Sigmoid colon (tissue), 7 donors: Measurements from ENCODE around the gene FSTL4. TPM values are rescaled to one million over a fixed set of nuclear protein-coding genes. Genes with fewer than 3 reads are reported as not detected.

Source experiments
- DNase-seq: peaks from one replicate; pipeline ENCODE4 v3.0.0-alpha.2; 2019
- H3K27ac ChIP-seq, 4 donors: fragments of 200-600 bp; sonication (generic); one replicate each; pipeline ENCODE4 v1.5.1; 2016 to 2019; ENCODE audit warnings: mild to moderate bottlenecking in 1 of 4
- H3K27me3 ChIP-seq, 3 donors: fragments of 200-600 bp; sonication (generic); one replicate each; pipeline ENCODE4 v1.5.1; 2019; ENCODE audit warnings: mild to moderate bottlenecking in 1 of 3
- H3K36me3 ChIP-seq, 4 donors: fragments of 200-600 bp; sonication (generic); one replicate each; pipeline ENCODE4 v1.5.1; 2016 to 2019
- H3K4me1 ChIP-seq, 4 donors: fragments of 200-600 bp; sonication (generic); one replicate each; pipeline ENCODE4 v1.5.1; 2017 to 2019
- H3K4me3 ChIP-seq, 4 donors: fragments of 200-600 bp; sonication (generic); one replicate each; pipeline ENCODE4 v1.5.1; 2017 to 2019; ENCODE audit warnings: mild to moderate bottlenecking in 2 of 4, moderate library complexity in 1 of 4
- H3K9me3 ChIP-seq, 4 donors: fragments of 200-600 bp in 3 of 4; sonication (generic) in 3 of 4; one replicate each; pipeline versions ENCODE4 v1.5.1 to v1.6.1; 2013 to 2019
- CTCF ChIP-seq, 4 experiments: fragments of 450-650 bp in 3 of 4; fragments of 200-600 bp in 1 of 4; IDR thresholded peaks; one replicate each; pipeline ENCODE4 v1.5.1; 2016 to 2019; ENCODE audit warnings: antibody characterized with exemption in 4 of 4, mild to moderate bottlenecking in 3 of 4, moderate library complexity in 2 of 4
- EP300 ChIP-seq, 4 donors: sonication (generic); formaldehyde crosslinking; IDR thresholded peaks; one replicate each; pipeline ENCODE4 v1.6.1; 2017; ENCODE audit warnings: antibody characterized with exemption in 4 of 4
- POLR2A ChIP-seq, 2 donors: fragments of 450-650 bp; IDR thresholded peaks; one replicate each; pipeline ENCODE4 v1.6.1; 2016; ENCODE audit warnings: antibody characterized with exemption in 2 of 2, mild to moderate bottlenecking in 2 of 2, moderate library complexity in 2 of 2
- POLR2AphosphoS5 ChIP-seq, 4 donors: sonication (generic); formaldehyde crosslinking; IDR thresholded peaks; one replicate each; pipeline ENCODE4 v1.6.1; 2017; ENCODE audit warnings: antibody characterized with exemption in 4 of 4
- whole genome bisulfite sequencing, 2 donors: extraction: QIAGEN DNeasy Blood & Tissue Kit; methylation state at CpG; one replicate each; pipeline ENCODE4 v1.1.7; 2013; 5-methylcytosine and 5-hydroxymethylcytosine counted together
- intact Hi-C: fragments of 100-400 bp; cut with DNase I; formaldehyde crosslinking; loops from one replicate; pipeline ENCODE4 v1.15.1; 2023
- polyA plus RNA-seq, 3 donors: library from polyadenylated mRNA; stranded (reverse); fragments of 200-250 nt; gene quantifications; one replicate each; pipeline ENCODE4 v1.2.3, GENCODE V29; 2013
- total RNA-seq, 4 donors: library from RNA; depleted of rRNA; stranded (reverse); fragments of >200 nt; gene quantifications; one replicate each; pipeline ENCODE4 v1.1.0, GENCODE V29; 2016
- donor health status: healthy with polysubstance abuse.
- donor health status: Bipolar disorder and iron deficiency.
- donor health status: healthy.

Gene FSTL4
- total and polyA plus RNA-seq, 7 donors = 0.23 to 0.45 (median 0.28) TPM; not detected in 4

DNA sequence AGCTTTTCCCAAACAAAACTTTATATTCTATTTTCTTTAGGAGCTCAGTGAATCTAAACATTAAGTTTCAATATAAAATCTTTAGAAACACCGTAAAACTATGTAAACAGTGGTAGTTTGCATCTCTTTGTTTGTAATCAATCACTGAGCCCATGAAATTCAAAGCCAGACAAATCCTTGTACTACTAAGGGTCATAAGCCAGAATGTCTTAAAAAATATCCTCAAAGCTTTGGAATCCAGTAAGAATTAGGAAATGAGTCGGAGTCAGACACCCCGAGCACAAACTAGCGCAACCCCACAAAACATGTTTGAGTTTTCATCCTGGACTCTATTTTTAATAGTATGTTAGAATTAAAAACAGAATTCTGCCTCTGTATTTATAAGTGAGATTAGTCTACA, 406.7 kb downstream of the FSTL4 start:
- H3K27me3 ChIP-seq = peaks cover 0 to 16% (median 0%) of the 10 kb centered on the region in 3 donors
- WGBS, 2 donors = 70 to 75% methylated on average over 4 of the region's 4 CpGs
- no peaks in the 10 kb centered on the region for H3K4me1 ChIP-seq
- H3K36me3 ChIP-seq = no peaks in the 10 kb centered on the region
- DNase-seq = no peak
- H3K4me3 ChIP-seq = no peak overlapping the region
- intact Hi-C loops = no loop called here
- TF ChIP-seq EP300 (IDR thresholded peaks at IDR 0.05) (no peak), POLR2AphosphoS5 (IDR thresholded peaks at IDR 0.05) (no peak), CTCF (IDR thresholded peaks at IDR 0.05) (no peak), POLR2A (IDR thresholded peaks at IDR 0.05) (no peak)
- H3K9me3 ChIP-seq = no peaks in the 10 kb centered on the region
- no peak overlapping the region for H3K27ac ChIP-seq

DNA sequence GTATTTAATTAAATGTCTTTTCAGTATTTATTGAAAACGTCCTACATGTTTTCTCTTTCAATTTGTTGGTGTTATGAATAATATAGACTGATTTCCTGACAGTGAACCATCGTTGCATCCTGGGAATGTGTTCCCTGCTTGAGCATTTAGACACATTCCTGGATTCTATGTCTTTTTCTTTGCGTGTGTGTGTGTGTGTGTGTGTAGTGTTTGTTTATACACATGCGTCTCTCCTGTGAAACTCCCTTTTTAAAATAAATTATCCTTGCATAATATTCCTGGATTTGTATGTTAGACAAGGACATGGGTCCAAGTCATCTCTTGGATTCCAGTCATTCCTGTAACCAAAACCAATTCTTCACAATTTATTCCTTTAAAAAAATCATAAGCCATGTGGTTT, 407.1 kb downstream of the FSTL4 start:
- intact Hi-C loops = no loop called here
- TF ChIP-seq CTCF (IDR thresholded peaks at IDR 0.05) (no peak), EP300 (IDR thresholded peaks at IDR 0.05) (no peak), POLR2AphosphoS5 (IDR thresholded peaks at IDR 0.05) (no peak), POLR2A (IDR thresholded peaks at IDR 0.05) (no peak)
- DNase-seq = no peak
- Histone ChIP-seq H3K9me3 (no peaks in the 10 kb centered on the region), H3K27ac (no peak overlapping the region), H3K4me1 (no peaks in the 10 kb centered on the region), H3K4me3 (no peak overlapping the region), H3K27me3 (peaks cover 0 to 16% (median 0%) of the 10 kb centered on the region in 3 donors), H3K36me3 (no peaks in the 10 kb centered on the region)
- 47 to 49% methylated on average over 4 of the region's 4 CpGs for WGBS, 2 donors

DNA sequence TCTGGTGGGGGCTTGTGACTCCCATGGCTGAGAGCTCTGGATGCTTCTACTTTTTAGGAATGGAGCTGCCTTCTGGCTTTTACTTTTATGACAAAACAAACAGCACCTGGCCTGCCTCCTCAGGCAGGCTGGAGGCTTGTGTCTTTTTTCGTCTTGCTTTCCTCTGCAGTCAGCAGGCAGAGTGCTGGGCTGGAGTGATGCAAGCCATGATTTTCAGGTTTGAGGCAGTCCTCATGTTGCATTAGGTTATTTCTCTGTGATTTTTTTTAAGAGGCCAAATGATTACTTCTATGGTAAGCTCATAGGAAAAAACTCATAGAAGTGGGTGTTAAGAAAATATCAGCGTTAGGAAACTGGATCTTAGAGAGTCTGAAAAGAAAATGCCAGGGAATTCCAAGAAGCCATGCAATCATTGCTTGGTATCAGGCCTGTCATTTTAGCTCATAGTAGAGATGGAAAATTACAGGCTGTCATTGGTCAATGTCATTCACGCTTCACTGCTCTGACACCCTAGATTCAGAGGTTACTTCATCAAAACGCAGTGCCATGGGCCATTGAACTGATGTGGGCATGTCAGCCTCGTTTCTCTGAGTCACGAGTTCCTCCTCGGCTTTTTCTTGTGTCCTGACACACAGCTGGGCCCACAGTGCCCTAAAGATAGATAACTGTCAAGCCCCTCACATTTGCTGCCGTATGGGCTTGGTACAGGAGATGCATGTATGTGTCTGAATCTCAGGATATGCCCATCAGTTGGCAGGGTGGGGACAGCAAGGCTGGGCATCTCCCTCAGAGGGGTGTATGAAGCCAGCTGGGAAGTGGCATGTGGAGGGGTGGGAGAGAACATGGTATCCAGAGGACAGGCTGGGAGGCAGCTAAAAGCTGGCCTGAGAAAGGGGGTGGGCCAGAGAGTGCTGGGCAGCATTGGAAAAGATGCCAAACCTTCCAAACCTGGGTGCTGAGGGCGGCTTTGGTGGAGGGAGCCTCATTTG, 408.7 kb downstream of the FSTL4 start:
- WGBS, 2 donors = 86 to 91% methylated on average over 9 of the region's 9 CpGs
- Histone ChIP-seq H3K27me3 (peaks cover 0 to 16% (median 0%) of the 10 kb centered on the region in 3 donors), H3K4me1 (no peaks in the 10 kb centered on the region), H3K27ac (no peak overlapping the region), H3K9me3 (no peaks in the 10 kb centered on the region), H3K36me3 (no peaks in the 10 kb centered on the region), H3K4me3 (no peak overlapping the region)
- no peak for DNase-seq
- intact Hi-C loops = no loop called here
- TF ChIP-seq POLR2A (IDR thresholded peaks at IDR 0.05) = no peak
- TF ChIP-seq EP300 (IDR thresholded peaks at IDR 0.05) = no peak
- TF ChIP-seq POLR2AphosphoS5 (IDR thresholded peaks at IDR 0.05) = no peak
- TF ChIP-seq CTCF (IDR thresholded peaks at IDR 0.05) = no peak

GRCh38 chr5:133202066-133202665, 410.2 kb downstream of the FSTL4 start:
- H3K36me3 ChIP-seq = no peaks in the 10 kb centered on the region
- no peak overlapping the region for H3K27ac ChIP-seq
- TF ChIP-seq EP300 (IDR thresholded peaks at IDR 0.05) (no peak), CTCF (IDR thresholded peaks at IDR 0.05) (no peak)
- WGBS, 2 donors = 95% methylated on average over 8 of the region's 8 CpGs
- no peak overlapping the region for H3K4me3 ChIP-seq
- peaks cover 0 to 16% (median 0%) of the 10 kb centered on the region in 3 donors for H3K27me3 ChIP-seq
- H3K9me3 ChIP-seq = no peaks in the 10 kb centered on the region
- no peak for DNase-seq
- H3K4me1 ChIP-seq = no peaks in the 10 kb centered on the region
- intact Hi-C loops = no loop called here
